Keratinocyte (primary cell): ENCODE data around the gene SGCE.

ENCODE experiments used
- EZH2 ChIP-seq: IDR thresholded peaks from one replicate; pipeline ENCODE4 v1.6.1; 2012; ENCODE audit warnings: inconsistent platforms, mild to moderate bottlenecking, low read length, moderate library complexity
- TF ChIP-seq, protein P1 (sequence below), 3 experiments: IDR thresholded peaks in 1 of 3; conservative IDR thresholded peaks in 1 of 3; optimal IDR thresholded peaks in 1 of 3; 2 replicates in 2 of 3; 3 replicates in 1 of 3; pipeline versions ENCODE3 to v1.5.1; 2011; ENCODE audit warnings: low read length in 3 of 3, mild to moderate bottlenecking in 3 of 3, moderate library complexity in 2 of 3, control low read depth in 1 of 3, inconsistent platforms in 1 of 3; ENCODE audit not compliant: insufficient read depth in 2 of 3; ENCODE audit errors: extremely low read depth in 1 of 3

GRCh38 chr7:94590526-94591162 is 65.3 kb downstream of the SGCE start:
- TF ChIP-seq, protein P1, sequence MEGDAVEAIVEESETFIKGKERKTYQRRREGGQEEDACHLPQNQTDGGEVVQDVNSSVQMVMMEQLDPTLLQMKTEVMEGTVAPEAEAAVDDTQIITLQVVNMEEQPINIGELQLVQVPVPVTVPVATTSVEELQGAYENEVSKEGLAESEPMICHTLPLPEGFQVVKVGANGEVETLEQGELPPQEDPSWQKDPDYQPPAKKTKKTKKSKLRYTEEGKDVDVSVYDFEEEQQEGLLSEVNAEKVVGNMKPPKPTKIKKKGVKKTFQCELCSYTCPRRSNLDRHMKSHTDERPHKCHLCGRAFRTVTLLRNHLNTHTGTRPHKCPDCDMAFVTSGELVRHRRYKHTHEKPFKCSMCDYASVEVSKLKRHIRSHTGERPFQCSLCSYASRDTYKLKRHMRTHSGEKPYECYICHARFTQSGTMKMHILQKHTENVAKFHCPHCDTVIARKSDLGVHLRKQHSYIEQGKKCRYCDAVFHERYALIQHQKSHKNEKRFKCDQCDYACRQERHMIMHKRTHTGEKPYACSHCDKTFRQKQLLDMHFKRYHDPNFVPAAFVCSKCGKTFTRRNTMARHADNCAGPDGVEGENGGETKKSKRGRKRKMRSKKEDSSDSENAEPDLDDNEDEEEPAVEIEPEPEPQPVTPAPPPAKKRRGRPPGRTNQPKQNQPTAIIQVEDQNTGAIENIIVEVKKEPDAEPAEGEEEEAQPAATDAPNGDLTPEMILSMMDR (optimal IDR thresholded peaks at IDR 0.05 in 1 of 3, IDR thresholded peaks at IDR 0.05 in 1 of 3, conservative IDR thresholded peaks at IDR 0.05 in 1 of 3; ENCODE audit: extremely low read depth in 1 of 3, insufficient read depth in 2 of 3, low read length in 3 of 3) = no peak
- no peak for TF ChIP-seq EZH2
